ENCODE data around the gene ELOVL5. TPM values are rescaled to one million over a fixed set of nuclear protein-coding genes. Genes with fewer than 3 reads are reported as not detected.

ELOVL5 gene
- total and polyA plus RNA-seq, 3 donors from 2014 or later, result 190 to 214 (median 206) TPM

- TF ChIP-seq POLR2A (IDR thresholded peaks at IDR 0.05) (no peak), CTCF (IDR thresholded peaks at IDR 0.05) (no peak)
- no peak overlapping the region for H3K27ac ChIP-seq
- H3K4me1 ChIP-seq, result no peaks in the 10 kb centered on the region
- WGBS, 2 donors, result 76 to 82% methylated on average over 3 of the region's 3 CpGs
- no peaks in the 10 kb centered on the region for H3K36me3 ChIP-seq (ENCODE audit: low read depth, missing control alignments)
- DNase-seq, result no peak
- intact Hi-C loops (cut with DNase I; ENCODE audit: low total_unique reads), result no loop called here
- no peak overlapping the region for H3K4me3 ChIP-seq
- H3K27me3 ChIP-seq, result no peaks in the 10 kb centered on the region
- H3K9me3 ChIP-seq, result no peaks in the 10 kb centered on the region
These were observed 120.9 kb downstream of the ELOVL5 start for GRCh38 chr6:53227847-53228246.

- no peaks in the 10 kb centered on the region for H3K4me1 ChIP-seq
- no peaks in the 10 kb centered on the region for H3K9me3 ChIP-seq
- no peak overlapping the region for H3K27ac ChIP-seq
- H3K27me3 ChIP-seq, result no peaks in the 10 kb centered on the region
- H3K4me3 ChIP-seq, result no peak overlapping the region
- intact Hi-C loops (cut with DNase I; ENCODE audit: low total_unique reads), result no loop called here
- TF ChIP-seq POLR2A (IDR thresholded peaks at IDR 0.05) (no peak), CTCF (IDR thresholded peaks at IDR 0.05) (no peak)
- DNase-seq, result no peak
- no peaks in the 10 kb centered on the region for H3K36me3 ChIP-seq (ENCODE audit: low read depth, missing control alignments)
These were observed 128.1 kb downstream of the ELOVL5 start for GRCh38 chr6:53220605-53221004.

Small RNAs within 50 kb of the gene (microRNA-seq; reads per million reads assigned to microRNA genes)
- 0 reads per million in 2 donors for gene MIR5685 (ENCODE audit: borderline number of aligned reads in 2 of 2, borderline replicate concordance in 1 of 2)

Small RNAs within 50 kb of the gene (small RNA-seq; reads per million reads assigned to genes)
- 0 reads per million in 2 donors for gene MIR5685
- gene RNU1-136P, result 0.09 to 0.18 reads per million in 2 donors

Other genes with a start within 250 kb of the ELOVL5 start
- gene GCM1, start 200.1 kb downstream of the ELOVL5 start, total RNA-seq, result under 1 TPM; 0.47 to 0.68 TPM
- 0.90 TPM for gene GCM1, start 200.1 kb downstream of the ELOVL5 start, polyA plus RNA-seq (ENCODE audit: insufficient read depth, low read depth, low replicate concordance)
- gene GCLC, start 196.2 kb upstream of the ELOVL5 start, total RNA-seq, result 10 to 100 TPM; 37.6 to 44.4 TPM
- 20.1 TPM for gene GCLC, start 196.2 kb upstream of the ELOVL5 start, polyA plus RNA-seq (ENCODE audit: insufficient read depth, low read depth, low replicate concordance)

Data from testis (tissue), 3 donors.